ENCODE data around the gene ELAC2. TPM values are rescaled to one million over a fixed set of nuclear protein-coding genes. Genes with fewer than 3 reads are reported as not detected.

The ELAC2 gene
- total and polyA plus RNA-seq, 2 of the 8 experiments (the other 6 are each of a cell fraction or from before 2014, with no cell fraction given): 91.6 to 127 TPM

DNA sequence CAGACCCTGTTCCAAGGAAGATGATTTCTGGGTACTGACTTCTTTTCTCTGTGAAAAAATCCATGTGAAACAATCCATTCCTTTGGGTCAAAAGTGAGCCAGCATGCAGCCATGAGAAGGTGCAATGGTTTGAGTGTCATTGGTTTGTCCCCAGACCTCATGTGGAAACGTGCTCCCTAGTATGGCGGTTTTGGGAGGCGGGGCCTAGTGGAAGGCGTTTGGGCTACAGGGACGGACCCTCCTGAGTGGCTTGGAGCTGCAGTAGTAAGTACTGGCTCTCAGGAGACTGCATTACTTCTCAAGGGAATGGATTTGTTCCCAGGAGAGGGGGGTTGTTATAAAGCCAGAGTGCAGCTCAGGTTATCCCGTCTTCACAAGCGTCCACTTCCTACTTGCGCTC lies 19.4 kb downstream of the ELAC2 start:
- Histone ChIP-seq H4K20me1 (replicated peaks in 1 of 2; ENCODE audit: control insufficient read depth in 1 of 2, insufficient read depth in 2 of 2, low read length in 2 of 2) (peaks cover 4 to 13% of the 10 kb centered on the region in 2 experiments), H3K56ac (replicated peaks; ENCODE audit: insufficient read length, low read depth, low read length) (no peak overlapping the region), H4K91ac (replicated peaks; ENCODE audit: insufficient read length, low read length) (no peak overlapping the region), H3K18ac (ENCODE audit: extremely low read depth, low read length) (no peak overlapping the region), H3K9me3 (ENCODE audit: insufficient read depth in 2 of 2, low read depth in 1 of 2, low read length in 1 of 2) (no peaks in the 10 kb centered on the region), H2BK12ac (ENCODE audit: low read depth, low read length) (no peak overlapping the region), H2BK120ac (replicated peaks; ENCODE audit: low read depth, low read length) (no peak overlapping the region), H4K8ac (ENCODE audit: extremely low read depth, insufficient read depth, low read length) (no peak overlapping the region), H3K14ac (ENCODE audit: insufficient read length) (no peak overlapping the region), H3K23ac (ENCODE audit: insufficient read length) (no peak overlapping the region), H3K4me2 (ENCODE audit: insufficient read depth in 1 of 2, low read depth in 2 of 2, low read length in 2 of 2) (no peak overlapping the region), H2BK15ac (ENCODE audit: low read length) (no peak overlapping the region), H2AK5ac (ENCODE audit: low read depth, low read length) (no peak overlapping the region), H3K79me1 (ENCODE audit: low read depth, low read length) (no peaks in the 10 kb centered on the region), H3K4me3 (ENCODE audit: extremely low read depth in 1 of 4, insufficient read depth in 2 of 4, low read depth in 3 of 4, low read length in 4 of 4) (no peak overlapping the region), H3K23me2 (ENCODE audit: low read depth, low read length) (no peaks in the 10 kb centered on the region), H3K27ac (ENCODE audit: low read depth, low read length) (no peak overlapping the region), H3K9ac (replicated peaks in 1 of 4; ENCODE audit: extremely low read depth in 1 of 4, low read depth in 3 of 4, low read length in 3 of 4) (no peak overlapping the region), H2BK20ac (ENCODE audit: low read length) (no peak overlapping the region), H3K36me3 (ENCODE audit: control insufficient read depth in 2 of 4, insufficient read depth in 4 of 4, low read length in 3 of 4) (peaks cover 66 to 88% (median 84%) of the 10 kb centered on the region in 4 experiments), H3K4me1 (replicated peaks in 1 of 4; ENCODE audit: control insufficient read depth in 3 of 4, insufficient read depth in 4 of 4, low read length in 3 of 4) (no peaks in the 10 kb centered on the region), H2BK5ac (ENCODE audit: low read depth, low read length) (no peak overlapping the region), H4K5ac (ENCODE audit: insufficient read length, low read depth, low read length) (no peak overlapping the region), H2AFZ (ENCODE audit: low read length) (no peak overlapping the region), H3K79me2 (ENCODE audit: control insufficient read depth in 1 of 2, insufficient read depth in 2 of 2, low read length in 2 of 2) (no peaks in the 10 kb centered on the region), H3K27me3 (replicated peaks in 1 of 4; ENCODE audit: control insufficient read depth in 3 of 4, extremely low read depth in 1 of 4, insufficient read depth in 3 of 4, low read length in 3 of 4) (no peaks in the 10 kb centered on the region), H3K4ac (replicated peaks; ENCODE audit: insufficient read length, low read depth, low read length) (no peak overlapping the region)
- TF ChIP-seq SUZ12 (IDR thresholded peaks at IDR 0.05; ENCODE audit: low read length): no peak
- no peak for TF ChIP-seq NRF1 (IDR thresholded peaks at IDR 0.05; ENCODE audit: low read depth, low read length)
- no peak for TF ChIP-seq SAP30 (IDR thresholded peaks at IDR 0.05; ENCODE audit: insufficient read depth, insufficient replicate concordance, low read length)
- no peak for TF ChIP-seq BACH1 (IDR thresholded peaks at IDR 0.05; ENCODE audit: low read length)
- TF ChIP-seq GTF2F1 (IDR thresholded peaks at IDR 0.05; ENCODE audit: borderline replicate concordance, low read depth, low read length): no peak
- TF ChIP-seq, protein P1, sequence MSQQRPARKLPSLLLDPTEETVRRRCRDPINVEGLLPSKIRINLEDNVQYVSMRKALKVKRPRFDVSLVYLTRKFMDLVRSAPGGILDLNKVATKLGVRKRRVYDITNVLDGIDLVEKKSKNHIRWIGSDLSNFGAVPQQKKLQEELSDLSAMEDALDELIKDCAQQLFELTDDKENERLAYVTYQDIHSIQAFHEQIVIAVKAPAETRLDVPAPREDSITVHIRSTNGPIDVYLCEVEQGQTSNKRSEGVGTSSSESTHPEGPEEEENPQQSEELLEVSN (IDR thresholded peaks at IDR 0.05): no peak
- TF ChIP-seq CREB1 (IDR thresholded peaks at IDR 0.05): no peak
- TF ChIP-seq, protein P2, sequence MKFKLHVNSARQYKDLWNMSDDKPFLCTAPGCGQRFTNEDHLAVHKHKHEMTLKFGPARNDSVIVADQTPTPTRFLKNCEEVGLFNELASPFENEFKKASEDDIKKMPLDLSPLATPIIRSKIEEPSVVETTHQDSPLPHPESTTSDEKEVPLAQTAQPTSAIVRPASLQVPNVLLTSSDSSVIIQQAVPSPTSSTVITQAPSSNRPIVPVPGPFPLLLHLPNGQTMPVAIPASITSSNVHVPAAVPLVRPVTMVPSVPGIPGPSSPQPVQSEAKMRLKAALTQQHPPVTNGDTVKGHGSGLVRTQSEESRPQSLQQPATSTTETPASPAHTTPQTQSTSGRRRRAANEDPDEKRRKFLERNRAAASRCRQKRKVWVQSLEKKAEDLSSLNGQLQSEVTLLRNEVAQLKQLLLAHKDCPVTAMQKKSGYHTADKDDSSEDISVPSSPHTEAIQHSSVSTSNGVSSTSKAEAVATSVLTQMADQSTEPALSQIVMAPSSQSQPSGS (IDR thresholded peaks at IDR 0.05; ENCODE audit: low read length): no peak
- TF ChIP-seq, protein P3, sequence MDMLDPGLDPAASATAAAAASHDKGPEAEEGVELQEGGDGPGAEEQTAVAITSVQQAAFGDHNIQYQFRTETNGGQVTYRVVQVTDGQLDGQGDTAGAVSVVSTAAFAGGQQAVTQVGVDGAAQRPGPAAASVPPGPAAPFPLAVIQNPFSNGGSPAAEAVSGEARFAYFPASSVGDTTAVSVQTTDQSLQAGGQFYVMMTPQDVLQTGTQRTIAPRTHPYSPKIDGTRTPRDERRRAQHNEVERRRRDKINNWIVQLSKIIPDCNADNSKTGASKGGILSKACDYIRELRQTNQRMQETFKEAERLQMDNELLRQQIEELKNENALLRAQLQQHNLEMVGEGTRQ (IDR thresholded peaks at IDR 0.05; ENCODE audit: low read length): no peak
- POLR2A ChIA-PET (ENCODE audit: partially characterized antibody): interaction anchor here (0.6 to 2.7 kb wide), 5 partner anchors 8 to 20 kb away, joined by 3 to 7 read pairs (median 3); partner anchors contain the start of gene ELAC2
- FAIRE-seq (no peak), DNase-seq (ENCODE audit: low read depth in 1 of 2, low spot score in 2 of 2) (no peak)
- CTCF ChIA-PET (ENCODE audit: partially characterized antibody): no interaction called here
- 95% methylated on average over 8 of the region's 8 CpGs; no CpG with 5 or more reads in 1 of the 2 experiments for WGBS, 2 experiments (ENCODE audit: extremely low coverage in 1 of 2, insufficient coverage in 1 of 2, insufficient read length in 1 of 2, insufficient replicate concordance in 2 of 2, low coverage in 1 of 2, low lambda C conversion rate in 2 of 2, missing lambda C conversion rate in 1 of 2)

Measured in H1 (cell line).